ENCODE data around the gene ABCD4. TPM values are rescaled to one million over a fixed set of nuclear protein-coding genes. Genes with fewer than 3 reads are reported as not detected.
A peak's percentile ranks its signal among the peaks of the same experiment; 100 is the strongest.

The ABCD4 gene
- polyA plus RNA-seq, 2 of the 4 experiments (the other 2 are of a cell fraction), result 13.9 to 35.8 TPM

DNA sequence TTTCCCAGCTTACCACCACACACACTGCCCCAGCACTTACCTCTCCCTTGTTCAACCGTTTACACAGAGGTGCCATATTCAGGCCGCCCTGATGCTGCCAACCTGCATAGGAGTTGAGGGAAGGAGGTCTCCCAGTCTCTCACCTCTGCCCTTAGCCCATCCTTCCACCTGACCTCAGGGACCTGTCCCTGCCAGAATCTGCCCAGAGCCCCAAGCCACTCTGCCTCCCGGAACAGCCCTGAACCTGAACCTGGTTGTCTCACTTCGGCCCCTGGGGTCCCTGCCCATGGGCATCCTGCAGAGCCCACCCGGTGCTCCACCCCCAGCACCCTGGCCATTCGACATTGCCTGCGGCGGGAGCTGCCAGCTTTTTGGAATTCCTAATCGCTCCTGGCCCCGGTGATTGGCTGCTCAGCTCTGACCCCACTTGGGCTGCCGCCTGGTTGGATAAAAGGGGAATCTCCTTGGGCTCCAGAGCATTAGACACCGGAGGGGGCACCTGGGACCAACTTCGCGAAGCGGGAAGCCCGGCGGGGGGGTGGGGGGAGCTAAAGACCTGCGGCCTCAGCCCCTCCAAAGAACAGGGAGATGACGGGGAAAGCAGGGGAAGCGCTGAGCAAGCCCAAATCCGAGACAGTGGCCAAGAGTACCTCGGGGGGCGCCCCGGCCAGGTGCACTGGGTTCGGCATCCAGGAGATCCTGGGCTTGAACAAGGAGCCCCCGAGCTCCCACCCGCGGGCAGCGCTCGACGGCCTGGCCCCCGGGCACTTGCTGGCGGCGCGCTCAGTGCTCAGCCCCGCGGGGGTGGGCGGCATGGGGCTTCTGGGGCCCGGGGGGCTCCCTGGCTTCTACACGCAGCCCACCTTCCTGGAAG is 63.5 kb downstream of the ABCD4 start, which contains the start of gene VSX2:
Gene VSX2, plus strand, starts transcription at position 476 of the 874 bp plus-strand sequence. Its CDS starts 113 bp downstream, at position 589.
- H3K4me3 ChIP-seq, result no peak within 1 kb of the TSS
- H3K4me1 ChIP-seq, result no peaks in the 10 kb centered on the region
- H3K27ac ChIP-seq, result no peak within 1 kb of the TSS
- no peak within 1 kb of the TSS for H3K4me2 ChIP-seq
- WGBS (ENCODE audit: missing lambda C conversion rate), result 67% methylated on average over 10 of the region's 40 CpGs
- ATAC-seq (peak; percentile 6 to 15; a peak in 1 of 6 replicates), FAIRE-seq (no peak), DNase-seq (ENCODE audit: low read depth in 1 of 2, low spot score in 1 of 2) (no peak)
- ChIA-PET POLR2A (no interaction called here), CTCF (interaction anchor here (1.0 to 12.2 kb wide), 7 partner anchors 11 to 127 kb away, joined by 3 to 56 read pairs (median 6); no protein-coding TSS in a partner anchor)
- no peak for TF ChIP-seq SREBF2 (IDR thresholded peaks at IDR 0.05)
- TF ChIP-seq CHD2 (IDR thresholded peaks at IDR 0.05; ENCODE audit: low read length, partially characterized antibody), result no peak
- no peak for TF ChIP-seq POLR2A (IDR thresholded peaks at IDR 0.05; ENCODE audit: low read length)
- TF ChIP-seq, protein P1, sequence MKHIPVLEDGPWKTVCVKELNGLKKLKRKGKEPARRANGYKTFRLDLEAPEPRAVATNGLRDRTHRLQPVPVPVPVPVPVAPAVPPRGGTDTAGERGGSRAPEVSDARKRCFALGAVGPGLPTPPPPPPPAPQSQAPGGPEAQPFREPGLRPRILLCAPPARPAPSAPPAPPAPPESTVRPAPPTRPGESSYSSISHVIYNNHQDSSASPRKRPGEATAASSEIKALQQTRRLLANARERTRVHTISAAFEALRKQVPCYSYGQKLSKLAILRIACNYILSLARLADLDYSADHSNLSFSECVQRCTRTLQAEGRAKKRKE (CRISPR knock-in tag; IDR thresholded peaks at IDR 0.05; ENCODE audit: low read depth), result no peak
- TF ChIP-seq CBX8 (IDR thresholded peaks at IDR 0.05), result no peak
- no peak for TF ChIP-seq RAD21 (conservative IDR thresholded peaks at IDR 0.05 in 1 of 2, IDR thresholded peaks at IDR 0.05 in 1 of 2)
- TF ChIP-seq, protein P2, sequence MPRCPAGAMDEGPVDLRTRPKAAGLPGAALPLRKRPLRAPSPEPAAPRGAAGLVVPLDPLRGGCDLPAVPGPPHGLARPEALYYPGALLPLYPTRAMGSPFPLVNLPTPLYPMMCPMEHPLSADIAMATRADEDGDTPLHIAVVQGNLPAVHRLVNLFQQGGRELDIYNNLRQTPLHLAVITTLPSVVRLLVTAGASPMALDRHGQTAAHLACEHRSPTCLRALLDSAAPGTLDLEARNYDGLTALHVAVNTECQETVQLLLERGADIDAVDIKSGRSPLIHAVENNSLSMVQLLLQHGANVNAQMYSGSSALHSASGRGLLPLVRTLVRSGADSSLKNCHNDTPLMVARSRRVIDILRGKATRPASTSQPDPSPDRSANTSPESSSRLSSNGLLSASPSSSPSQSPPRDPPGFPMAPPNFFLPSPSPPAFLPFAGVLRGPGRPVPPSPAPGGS (IDR thresholded peaks at IDR 0.05), result no peak
- no peak for TF ChIP-seq EHF (CRISPR knock-in tag; IDR thresholded peaks at IDR 0.05)
- no peak for TF ChIP-seq ESRRA (IDR thresholded peaks at IDR 0.05; ENCODE audit: borderline replicate concordance, low read length)
- no peak for TF ChIP-seq ZSCAN20 (CRISPR knock-in tag; IDR thresholded peaks at IDR 0.05)
- TF ChIP-seq ZFP36 (IDR thresholded peaks at IDR 0.05; ENCODE audit: borderline replicate concordance, partially characterized antibody), result no peak
- TF ChIP-seq, protein P3, sequence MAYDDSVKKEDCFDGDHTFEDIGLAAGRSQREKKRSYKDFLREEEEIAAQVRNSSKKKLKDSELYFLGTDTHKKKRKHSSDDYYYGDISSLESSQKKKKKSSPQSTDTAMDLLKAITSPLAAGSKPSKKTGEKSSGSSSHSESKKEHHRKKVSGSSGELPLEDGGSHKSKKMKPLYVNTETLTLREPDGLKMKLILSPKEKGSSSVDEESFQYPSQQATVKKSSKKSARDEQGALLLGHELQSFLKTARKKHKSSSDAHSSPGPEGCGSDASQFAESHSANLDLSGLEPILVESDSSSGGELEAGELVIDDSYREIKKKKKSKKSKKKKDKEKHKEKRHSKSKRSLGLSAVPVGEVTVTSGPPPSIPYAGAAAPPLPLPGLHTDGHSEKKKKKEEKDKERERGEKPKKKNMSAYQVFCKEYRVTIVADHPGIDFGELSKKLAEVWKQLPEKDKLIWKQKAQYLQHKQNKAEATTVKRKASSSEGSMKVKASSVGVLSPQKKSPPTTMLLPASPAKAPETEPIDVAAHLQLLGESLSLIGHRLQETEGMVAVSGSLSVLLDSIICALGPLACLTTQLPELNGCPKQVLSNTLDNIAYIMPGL (CRISPR knock-in tag; IDR thresholded peaks at IDR 0.05; ENCODE audit: borderline replicate concordance), result no peak
- no peak for TF ChIP-seq POLR2AphosphoS2 (conservative IDR thresholded peaks at IDR 0.05; ENCODE audit: low read length)
- TF ChIP-seq HDAC2 (IDR thresholded peaks at IDR 0.05), result no peak
- TF ChIP-seq, protein P4, sequence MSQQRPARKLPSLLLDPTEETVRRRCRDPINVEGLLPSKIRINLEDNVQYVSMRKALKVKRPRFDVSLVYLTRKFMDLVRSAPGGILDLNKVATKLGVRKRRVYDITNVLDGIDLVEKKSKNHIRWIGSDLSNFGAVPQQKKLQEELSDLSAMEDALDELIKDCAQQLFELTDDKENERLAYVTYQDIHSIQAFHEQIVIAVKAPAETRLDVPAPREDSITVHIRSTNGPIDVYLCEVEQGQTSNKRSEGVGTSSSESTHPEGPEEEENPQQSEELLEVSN (IDR thresholded peaks at IDR 0.05; ENCODE audit: borderline replicate concordance, low read depth), result no peak
- H3K9me3 ChIP-seq, result no peaks in the 10 kb centered on the region

DNA sequence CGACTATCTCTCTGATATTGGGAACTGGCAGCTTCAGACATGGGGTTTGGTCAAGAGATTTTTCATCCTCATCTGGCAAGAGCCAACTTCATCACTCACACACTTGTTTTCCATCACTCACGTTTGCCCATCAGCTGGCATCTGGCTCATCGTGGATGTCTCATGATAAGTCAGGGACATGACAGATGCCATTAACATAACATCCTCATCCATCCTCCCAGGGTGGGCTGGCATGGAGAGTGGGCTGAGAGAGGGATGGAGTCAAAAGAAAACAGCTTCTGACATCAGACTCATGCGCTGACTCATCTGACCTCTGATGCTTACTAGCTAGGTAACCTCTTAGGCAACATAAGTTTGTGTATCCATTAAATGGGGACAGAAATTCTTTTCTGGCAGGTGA is 65.3 kb downstream of the ABCD4 start:
- TF ChIP-seq, protein P4 (IDR thresholded peaks at IDR 0.05; ENCODE audit: borderline replicate concordance, low read depth), result no peak
- TF ChIP-seq, protein P5, sequence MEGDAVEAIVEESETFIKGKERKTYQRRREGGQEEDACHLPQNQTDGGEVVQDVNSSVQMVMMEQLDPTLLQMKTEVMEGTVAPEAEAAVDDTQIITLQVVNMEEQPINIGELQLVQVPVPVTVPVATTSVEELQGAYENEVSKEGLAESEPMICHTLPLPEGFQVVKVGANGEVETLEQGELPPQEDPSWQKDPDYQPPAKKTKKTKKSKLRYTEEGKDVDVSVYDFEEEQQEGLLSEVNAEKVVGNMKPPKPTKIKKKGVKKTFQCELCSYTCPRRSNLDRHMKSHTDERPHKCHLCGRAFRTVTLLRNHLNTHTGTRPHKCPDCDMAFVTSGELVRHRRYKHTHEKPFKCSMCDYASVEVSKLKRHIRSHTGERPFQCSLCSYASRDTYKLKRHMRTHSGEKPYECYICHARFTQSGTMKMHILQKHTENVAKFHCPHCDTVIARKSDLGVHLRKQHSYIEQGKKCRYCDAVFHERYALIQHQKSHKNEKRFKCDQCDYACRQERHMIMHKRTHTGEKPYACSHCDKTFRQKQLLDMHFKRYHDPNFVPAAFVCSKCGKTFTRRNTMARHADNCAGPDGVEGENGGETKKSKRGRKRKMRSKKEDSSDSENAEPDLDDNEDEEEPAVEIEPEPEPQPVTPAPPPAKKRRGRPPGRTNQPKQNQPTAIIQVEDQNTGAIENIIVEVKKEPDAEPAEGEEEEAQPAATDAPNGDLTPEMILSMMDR (IDR thresholded peaks at IDR 0.05), result no peak
- no peak for TF ChIP-seq CBX8 (IDR thresholded peaks at IDR 0.05)
- no peak for TF ChIP-seq RARB (CRISPR knock-in tag; IDR thresholded peaks at IDR 0.05)
- no peak for TF ChIP-seq SMC3 (IDR thresholded peaks at IDR 0.05)
- no peak for TF ChIP-seq FOSL2 (IDR thresholded peaks at IDR 0.05)
- 0 out of 2 replicates have a peak, but pooled peaks have one; percentile 4 for TF ChIP-seq FOSL2 (CRISPR knock-in tag; IDR thresholded peaks at IDR 0.05)
- TF ChIP-seq RCOR1 (IDR thresholded peaks at IDR 0.05; ENCODE audit: low read depth, low read length), result no peak
- ChIA-PET CTCF (interaction anchor here (1.0 to 12.2 kb wide), 5 partner anchors 15 to 27 kb away, joined by 3 to 56 read pairs (median 6); no protein-coding TSS in a partner anchor), POLR2A (no interaction called here)
- DNase-seq (ENCODE audit: low read depth in 1 of 2, low spot score in 1 of 2) (no peak), ATAC-seq (no peak), FAIRE-seq (no peak)
- peaks cover 3% of the 10 kb centered on the region; the same call in 1 of the 3 replicates for H3K9me3 ChIP-seq
- 26% methylated on average over 4 of the region's 4 CpGs for WGBS (ENCODE audit: missing lambda C conversion rate)
- no peak overlapping the region for H3K4me3 ChIP-seq
- H3K27ac ChIP-seq, result no peak overlapping the region
- no peaks in the 10 kb centered on the region for H3K4me1 ChIP-seq
- no peak overlapping the region for H3K4me2 ChIP-seq
